ENCODE data around the gene KLHL25.

Gene KLHL25

GRCh38 chr15:85752491-85752961 lies 42.2 kb downstream of the KLHL25 start:
- no peak for TF ChIP-seq CTCF (IDR thresholded peaks at IDR 0.05; ENCODE audit: low read depth, low read length)
- no peak overlapping the region for H3K4me3 ChIP-seq (replicated peaks in 1 of 2; ENCODE audit: low read depth in 2 of 2, low read length in 2 of 2)
- no peak for DNase-seq (ENCODE audit: low read depth in 2 of 2)

- no peak overlapping the region for H3K4me3 ChIP-seq (replicated peaks in 1 of 2; ENCODE audit: low read depth in 2 of 2, low read length in 2 of 2)
- no peak for TF ChIP-seq CTCF (IDR thresholded peaks at IDR 0.05; ENCODE audit: low read depth, low read length)
- no peak for DNase-seq (ENCODE audit: low read depth in 2 of 2)
These were observed 42.6 kb downstream of the KLHL25 start for GRCh38 chr15:85752124-85752475.

GRCh38 chr15:85751291-85752123 lies 43.2 kb downstream of the KLHL25 start:
- no peak for TF ChIP-seq CTCF (IDR thresholded peaks at IDR 0.05; ENCODE audit: low read depth, low read length)
- DNase-seq (ENCODE audit: low read depth in 2 of 2), result no peak
- H3K4me3 ChIP-seq (replicated peaks in 1 of 2; ENCODE audit: low read depth in 2 of 2, low read length in 2 of 2), result no peak overlapping the region

GRCh38 chr15:85750319-85751290 lies 44.1 kb downstream of the KLHL25 start:
- peak in 1 of 2 donors; percentile 89 for DNase-seq (ENCODE audit: low read depth in 2 of 2)
- no peak for TF ChIP-seq CTCF (IDR thresholded peaks at IDR 0.05; ENCODE audit: low read depth, low read length)
- H3K4me3 ChIP-seq (replicated peaks in 1 of 2; ENCODE audit: low read depth in 2 of 2, low read length in 2 of 2), result no peak overlapping the region

- H3K4me3 ChIP-seq (replicated peaks in 1 of 2; ENCODE audit: low read depth in 2 of 2, low read length in 2 of 2), result no peak overlapping the region
- peak in 1 of 2 donors; percentile 58 for DNase-seq (ENCODE audit: low read depth in 2 of 2)
- no peak for TF ChIP-seq CTCF (IDR thresholded peaks at IDR 0.05; ENCODE audit: low read depth, low read length)
These were observed 45.2 kb downstream of the KLHL25 start for GRCh38 chr15:85749261-85750151.

- no peak overlapping the region for H3K4me3 ChIP-seq (replicated peaks in 1 of 2; ENCODE audit: low read depth in 2 of 2, low read length in 2 of 2)
- no peak for TF ChIP-seq CTCF (IDR thresholded peaks at IDR 0.05; ENCODE audit: low read depth, low read length)
- no peak for DNase-seq (ENCODE audit: low read depth in 2 of 2)
These were observed 46.0 kb downstream of the KLHL25 start for GRCh38 chr15:85748729-85749128.
